ENCODE data around the gene EEIG1.

The EEIG1 gene

GRCh38 chr9:128022886-128023285 lies 42.1 kb upstream of the EEIG1 start:
- H3K27me3 ChIP-seq (ENCODE audit: insufficient read depth, insufficient read length), result no peaks in the 10 kb centered on the region
- H3K9me3 ChIP-seq (ENCODE audit: insufficient read depth, low read length), result no peaks in the 10 kb centered on the region
- no peak overlapping the region for H3K9ac ChIP-seq (ENCODE audit: insufficient read length, low read depth)
- DNase-seq (ENCODE audit: low read depth, low spot score), result no peak
- H3K4me1 ChIP-seq (ENCODE audit: insufficient read depth, insufficient read length), result peaks cover 2% of the 10 kb centered on the region
- no peaks in the 10 kb centered on the region for H3K36me3 ChIP-seq (ENCODE audit: insufficient read depth, insufficient read length, low read length)
- no peak for TF ChIP-seq SUZ12 (IDR thresholded peaks at IDR 0.05; ENCODE audit: extremely low read depth, insufficient read depth, insufficient read length)
- H3K4me3 ChIP-seq (ENCODE audit: insufficient read length, low read depth), result no peak overlapping the region

- TF ChIP-seq YY1 (IDR thresholded peaks at IDR 0.05; ENCODE audit: insufficient read depth, insufficient read length), result no peak
- TF ChIP-seq SUZ12 (IDR thresholded peaks at IDR 0.05; ENCODE audit: extremely low read depth, insufficient read depth, insufficient read length), result no peak
- TF ChIP-seq ZNF274 (IDR thresholded peaks at IDR 0.05; ENCODE audit: low read depth, low read length), result no peak
- no peaks in the 10 kb centered on the region for H3K27me3 ChIP-seq (ENCODE audit: insufficient read depth, insufficient read length)
Observed at GRCh38 chr9:128021098-128021497, 40.3 kb upstream of the EEIG1 start.

GRCh38 chr9:128020692-128021091 lies 39.9 kb upstream of the EEIG1 start:
- H3K9me3 ChIP-seq (ENCODE audit: insufficient read depth, low read length), result no peaks in the 10 kb centered on the region
- DNase-seq (ENCODE audit: low read depth, low spot score), result no peak
- H3K4me1 ChIP-seq (ENCODE audit: insufficient read depth, insufficient read length), result peaks cover 2% of the 10 kb centered on the region
- H3K4me3 ChIP-seq (ENCODE audit: insufficient read length, low read depth), result no peak overlapping the region
- TF ChIP-seq ZNF274 (IDR thresholded peaks at IDR 0.05; ENCODE audit: low read depth, low read length) (no peak), SUZ12 (IDR thresholded peaks at IDR 0.05; ENCODE audit: extremely low read depth, insufficient read depth, insufficient read length) (no peak), YY1 (IDR thresholded peaks at IDR 0.05; ENCODE audit: insufficient read depth, insufficient read length) (no peak)
- no peaks in the 10 kb centered on the region for H3K36me3 ChIP-seq (ENCODE audit: insufficient read depth, insufficient read length, low read length)
- H3K27me3 ChIP-seq (ENCODE audit: insufficient read depth, insufficient read length), result no peaks in the 10 kb centered on the region
- H3K9ac ChIP-seq (ENCODE audit: insufficient read length, low read depth), result no peak overlapping the region

More at GRCh38 chr9:128021098-128021497, 40.3 kb upstream of the EEIG1 start:
- no peak for DNase-seq (ENCODE audit: low read depth, low spot score)
- H3K9ac ChIP-seq (ENCODE audit: insufficient read length, low read depth), result no peak overlapping the region
- no peak overlapping the region for H3K4me3 ChIP-seq (ENCODE audit: insufficient read length, low read depth)
- H3K36me3 ChIP-seq (ENCODE audit: insufficient read depth, insufficient read length, low read length), result no peaks in the 10 kb centered on the region
- no peaks in the 10 kb centered on the region for H3K9me3 ChIP-seq (ENCODE audit: insufficient read depth, low read length)
- peaks cover 2% of the 10 kb centered on the region for H3K4me1 ChIP-seq (ENCODE audit: insufficient read depth, insufficient read length)

GRCh38 chr9:128015696-128016095 lies 34.9 kb upstream of the EEIG1 start:
- TF ChIP-seq ZNF274 (IDR thresholded peaks at IDR 0.05; ENCODE audit: low read depth, low read length) (no peak), YY1 (IDR thresholded peaks at IDR 0.05; ENCODE audit: insufficient read depth, insufficient read length) (no peak), SUZ12 (IDR thresholded peaks at IDR 0.05; ENCODE audit: extremely low read depth, insufficient read depth, insufficient read length) (no peak)
- Histone ChIP-seq H3K4me1 (ENCODE audit: insufficient read depth, insufficient read length) (peaks cover 2% of the 10 kb centered on the region), H3K27me3 (ENCODE audit: insufficient read depth, insufficient read length) (no peaks in the 10 kb centered on the region), H3K36me3 (ENCODE audit: insufficient read depth, insufficient read length, low read length) (no peaks in the 10 kb centered on the region), H3K9ac (ENCODE audit: insufficient read length, low read depth) (no peak overlapping the region), H3K4me3 (ENCODE audit: insufficient read length, low read depth) (no peak overlapping the region), H3K9me3 (ENCODE audit: insufficient read depth, low read length) (no peaks in the 10 kb centered on the region)
- no peak for DNase-seq (ENCODE audit: low read depth, low spot score)

- H3K4me1 ChIP-seq (ENCODE audit: insufficient read depth, insufficient read length), result peaks cover 2% of the 10 kb centered on the region
- no peak for DNase-seq (ENCODE audit: low read depth, low spot score)
Observed at GRCh38 chr9:128011071-128011817, 30.5 kb upstream of the EEIG1 start.

GRCh38 chr9:128009639-128010038 lies 28.9 kb upstream of the EEIG1 start:
- no peak overlapping the region for H3K9ac ChIP-seq (ENCODE audit: insufficient read length, low read depth)
- peaks cover 2% of the 10 kb centered on the region for H3K4me1 ChIP-seq (ENCODE audit: insufficient read depth, insufficient read length)
- DNase-seq (ENCODE audit: low read depth, low spot score), result no peak
- TF ChIP-seq ZNF274 (IDR thresholded peaks at IDR 0.05; ENCODE audit: low read depth, low read length) (no peak), SUZ12 (IDR thresholded peaks at IDR 0.05; ENCODE audit: extremely low read depth, insufficient read depth, insufficient read length) (no peak), YY1 (IDR thresholded peaks at IDR 0.05; ENCODE audit: insufficient read depth, insufficient read length) (no peak)
- H3K27me3 ChIP-seq (ENCODE audit: insufficient read depth, insufficient read length), result no peaks in the 10 kb centered on the region
- no peak overlapping the region for H3K4me3 ChIP-seq (ENCODE audit: insufficient read length, low read depth)
- H3K36me3 ChIP-seq (ENCODE audit: insufficient read depth, insufficient read length, low read length), result no peaks in the 10 kb centered on the region
- H3K9me3 ChIP-seq (ENCODE audit: insufficient read depth, low read length), result peaks cover 13% of the 10 kb centered on the region; the same call in 1 of the 2 replicates

More at GRCh38 chr9:128011071-128011817, 30.5 kb upstream of the EEIG1 start:
- TF ChIP-seq ZNF274 (IDR thresholded peaks at IDR 0.05; ENCODE audit: low read depth, low read length) (no peak), SUZ12 (IDR thresholded peaks at IDR 0.05; ENCODE audit: extremely low read depth, insufficient read depth, insufficient read length) (no peak), YY1 (IDR thresholded peaks at IDR 0.05; ENCODE audit: insufficient read depth, insufficient read length) (no peak)
- Histone ChIP-seq H3K4me3 (ENCODE audit: insufficient read length, low read depth) (no peak overlapping the region), H3K27me3 (ENCODE audit: insufficient read depth, insufficient read length) (no peaks in the 10 kb centered on the region), H3K9ac (ENCODE audit: insufficient read length, low read depth) (peak overlapping the region; percentile 42), H3K36me3 (ENCODE audit: insufficient read depth, insufficient read length, low read length) (no peaks in the 10 kb centered on the region), H3K9me3 (ENCODE audit: insufficient read depth, low read length) (peaks cover 13% of the 10 kb centered on the region; the same call in 1 of the 2 replicates)

- no peaks in the 10 kb centered on the region for H3K27me3 ChIP-seq (ENCODE audit: insufficient read depth, insufficient read length)
- peaks cover 13% of the 10 kb centered on the region; the same call in 1 of the 2 replicates for H3K9me3 ChIP-seq (ENCODE audit: insufficient read depth, low read length)
- DNase-seq (ENCODE audit: low read depth, low spot score), result no peak
- TF ChIP-seq ZNF274 (IDR thresholded peaks at IDR 0.05; ENCODE audit: low read depth, low read length), result no peak
- no peak for TF ChIP-seq YY1 (IDR thresholded peaks at IDR 0.05; ENCODE audit: insufficient read depth, insufficient read length)
- no peak for TF ChIP-seq SUZ12 (IDR thresholded peaks at IDR 0.05; ENCODE audit: extremely low read depth, insufficient read depth, insufficient read length)
- no peak overlapping the region for H3K9ac ChIP-seq (ENCODE audit: insufficient read length, low read depth)
- peaks cover 2% of the 10 kb centered on the region for H3K4me1 ChIP-seq (ENCODE audit: insufficient read depth, insufficient read length)
- no peak overlapping the region for H3K4me3 ChIP-seq (ENCODE audit: insufficient read length, low read depth)
- H3K36me3 ChIP-seq (ENCODE audit: insufficient read depth, insufficient read length, low read length), result no peaks in the 10 kb centered on the region
Observed at GRCh38 chr9:128008171-128008570, 27.4 kb upstream of the EEIG1 start.

Data from NT2/D1 (cell line).